ENCODE measurements around the gene KLRB1.
"Not testable (repeated sequence)": the region's sequence is repeated elsewhere in the genome, so short reads cannot be mapped to it uniquely, and the experiment has no call there.

KLRB1 gene

GRCh38 chr12:9597365-9597764 is 10.4 kb downstream of the KLRB1 start:
- no peaks in the 10 kb centered on the region for H3K79me2 ChIP-seq (ENCODE audit: low read length)
- no peaks in the 10 kb centered on the region for H3K9me2 ChIP-seq (replicated peaks; ENCODE audit: insufficient read depth, low read length)
- H3K4me1 ChIP-seq (ENCODE audit: low read length): no peaks in the 10 kb centered on the region
- H3K4me2 ChIP-seq (ENCODE audit: low read depth, low read length): no peak overlapping the region
- H3K4me3 ChIP-seq (ENCODE audit: low read length): no peak overlapping the region
- DNase-seq: no peak
- no peak overlapping the region for H2AFZ ChIP-seq (ENCODE audit: low read length)
- no peaks in the 10 kb centered on the region for H3K27me3 ChIP-seq (replicated peaks; ENCODE audit: insufficient read depth, low read length)
- TF ChIP-seq EZH2 (optimal IDR thresholded peaks at IDR 0.05; ENCODE audit: low read depth, low read length) (no peak), EZH2phosphoT487 (IDR thresholded peaks at IDR 0.05; ENCODE audit: low read length) (no peak), CTCF (IDR thresholded peaks at IDR 0.05; ENCODE audit: low read length) (no peak)
- H3K9me3 ChIP-seq (replicated peaks; ENCODE audit: insufficient read depth, low read length): no peaks in the 10 kb centered on the region
- no peaks in the 10 kb centered on the region for H3K36me3 ChIP-seq (replicated peaks; ENCODE audit: insufficient read depth, low read length)
- H3F3A ChIP-seq (ENCODE audit: insufficient read depth, low read length): no peaks in the 10 kb centered on the region
- no peaks in the 10 kb centered on the region for H4K20me1 ChIP-seq (ENCODE audit: insufficient read depth, low read length)
- H3K27ac ChIP-seq (ENCODE audit: low read length): no peak overlapping the region
- no peak overlapping the region for H3K9ac ChIP-seq (ENCODE audit: low read length)

GRCh38 chr12:9590441-9590840 is 17.3 kb downstream of the KLRB1 start:
- no peak overlapping the region for H3K9ac ChIP-seq (ENCODE audit: low read length)
- H3K4me1 ChIP-seq (ENCODE audit: low read length): no peaks in the 10 kb centered on the region
- no peaks in the 10 kb centered on the region for H3K79me2 ChIP-seq (ENCODE audit: low read length)
- no peak overlapping the region for H2AFZ ChIP-seq (ENCODE audit: low read length)
- H3K9me3 ChIP-seq (replicated peaks; ENCODE audit: insufficient read depth, low read length): no peaks in the 10 kb centered on the region
- DNase-seq: no peak
- no peaks in the 10 kb centered on the region for H3K9me2 ChIP-seq (replicated peaks; ENCODE audit: insufficient read depth, low read length)
- TF ChIP-seq EZH2phosphoT487 (IDR thresholded peaks at IDR 0.05; ENCODE audit: low read length) (no peak), CTCF (IDR thresholded peaks at IDR 0.05; ENCODE audit: low read length) (no peak), EZH2 (optimal IDR thresholded peaks at IDR 0.05; ENCODE audit: low read depth, low read length) (no peak)
- no peak overlapping the region for H3K4me3 ChIP-seq (ENCODE audit: low read length)
- H3K27me3 ChIP-seq (replicated peaks; ENCODE audit: insufficient read depth, low read length): no peaks in the 10 kb centered on the region
- H4K20me1 ChIP-seq (ENCODE audit: insufficient read depth, low read length): no peaks in the 10 kb centered on the region
- H3K4me2 ChIP-seq (ENCODE audit: low read depth, low read length): no peak overlapping the region
- no peaks in the 10 kb centered on the region for H3K36me3 ChIP-seq (replicated peaks; ENCODE audit: insufficient read depth, low read length)
- H3F3A ChIP-seq (ENCODE audit: insufficient read depth, low read length): no peaks in the 10 kb centered on the region
- H3K27ac ChIP-seq (ENCODE audit: low read length): no peak overlapping the region

GRCh38 chr12:9588749-9589148 is 19.0 kb downstream of the KLRB1 start:
- H3K27me3 ChIP-seq (replicated peaks; ENCODE audit: insufficient read depth, low read length): no peaks in the 10 kb centered on the region
- H4K20me1 ChIP-seq (ENCODE audit: insufficient read depth, low read length): no peaks in the 10 kb centered on the region
- no peaks in the 10 kb centered on the region for H3K9me2 ChIP-seq (replicated peaks; ENCODE audit: insufficient read depth, low read length)
- H3K27ac ChIP-seq (ENCODE audit: low read length): no peak overlapping the region
- H3K36me3 ChIP-seq (replicated peaks; ENCODE audit: insufficient read depth, low read length): no peaks in the 10 kb centered on the region
- H3K4me3 ChIP-seq (ENCODE audit: low read length): no peak overlapping the region
- H3K4me1 ChIP-seq (ENCODE audit: low read length): no peaks in the 10 kb centered on the region
- H3F3A ChIP-seq (ENCODE audit: insufficient read depth, low read length): no peaks in the 10 kb centered on the region
- H3K79me2 ChIP-seq (ENCODE audit: low read length): no peaks in the 10 kb centered on the region
- no peak for TF ChIP-seq EZH2phosphoT487 (IDR thresholded peaks at IDR 0.05; ENCODE audit: low read length)
- no peak for TF ChIP-seq EZH2 (optimal IDR thresholded peaks at IDR 0.05; ENCODE audit: low read depth, low read length)
- no peak overlapping the region for H3K4me2 ChIP-seq (ENCODE audit: low read depth, low read length)
- no peak overlapping the region for H3K9ac ChIP-seq (ENCODE audit: low read length)
- H2AFZ ChIP-seq (ENCODE audit: low read length): no peak overlapping the region
- DNase-seq: no peak
- no peaks in the 10 kb centered on the region for H3K9me3 ChIP-seq (replicated peaks; ENCODE audit: insufficient read depth, low read length)

GRCh38 chr12:9587987-9588600 is 19.6 kb downstream of the KLRB1 start:
- no peaks in the 10 kb centered on the region for H3K4me1 ChIP-seq (ENCODE audit: low read length)
- DNase-seq: no peak
- H3K36me3 ChIP-seq (replicated peaks; ENCODE audit: insufficient read depth, low read length): no peaks in the 10 kb centered on the region
- H3F3A ChIP-seq (ENCODE audit: insufficient read depth, low read length): no peaks in the 10 kb centered on the region
- H3K9ac ChIP-seq (ENCODE audit: low read length): no peak overlapping the region
- no peaks in the 10 kb centered on the region for H3K9me2 ChIP-seq (replicated peaks; ENCODE audit: insufficient read depth, low read length)
- H2AFZ ChIP-seq (ENCODE audit: low read length): no peak overlapping the region
- H4K20me1 ChIP-seq (ENCODE audit: insufficient read depth, low read length): no peaks in the 10 kb centered on the region
- H3K4me3 ChIP-seq (ENCODE audit: low read length): no peak overlapping the region
- H3K79me2 ChIP-seq (ENCODE audit: low read length): no peaks in the 10 kb centered on the region
- no peak overlapping the region for H3K27ac ChIP-seq (ENCODE audit: low read length)
- H3K27me3 ChIP-seq (replicated peaks; ENCODE audit: insufficient read depth, low read length): no peaks in the 10 kb centered on the region
- no peak for TF ChIP-seq EZH2 (optimal IDR thresholded peaks at IDR 0.05; ENCODE audit: low read depth, low read length)
- no peak for TF ChIP-seq CTCF (IDR thresholded peaks at IDR 0.05; ENCODE audit: low read length)
- no peak for TF ChIP-seq EZH2phosphoT487 (IDR thresholded peaks at IDR 0.05; ENCODE audit: low read length)
- H3K4me2 ChIP-seq (ENCODE audit: low read depth, low read length): no peak overlapping the region
- H3K9me3 ChIP-seq (replicated peaks; ENCODE audit: insufficient read depth, low read length): no peaks in the 10 kb centered on the region

- not testable (repeated sequence) for H3K36me3 ChIP-seq (replicated peaks; ENCODE audit: insufficient read depth, low read length); H3K79me2 ChIP-seq (ENCODE audit: low read length); H2AFZ ChIP-seq (ENCODE audit: low read length); H3K27ac ChIP-seq (ENCODE audit: low read length); H3K4me2 ChIP-seq (ENCODE audit: low read depth, low read length); DNase-seq; H4K20me1 ChIP-seq (ENCODE audit: insufficient read depth, low read length); H3F3A ChIP-seq (ENCODE audit: insufficient read depth, low read length); H3K27me3 ChIP-seq (replicated peaks; ENCODE audit: insufficient read depth, low read length); H3K9ac ChIP-seq (ENCODE audit: low read length); H3K9me2 ChIP-seq (replicated peaks; ENCODE audit: insufficient read depth, low read length); H3K9me3 ChIP-seq (replicated peaks; ENCODE audit: insufficient read depth, low read length); H3K4me1 ChIP-seq (ENCODE audit: low read length); H3K4me3 ChIP-seq (ENCODE audit: low read length)
Observed at GRCh38 chr12:9577729-9578128, 30.0 kb downstream of the KLRB1 start.

Data from MM.1S (cell line).